HG03066 (cell line): ENCODE data around the gene VAT1L.

ENCODE experiments used
- ATAC-seq: cut with Tn5 transposase; IDR thresholded peaks from one replicate; pipeline ENCODE4 v1.9.1; 2021; ENCODE audit warnings: low read depth; ENCODE audit not compliant: unreplicated experiment

The VAT1L gene, protein sequence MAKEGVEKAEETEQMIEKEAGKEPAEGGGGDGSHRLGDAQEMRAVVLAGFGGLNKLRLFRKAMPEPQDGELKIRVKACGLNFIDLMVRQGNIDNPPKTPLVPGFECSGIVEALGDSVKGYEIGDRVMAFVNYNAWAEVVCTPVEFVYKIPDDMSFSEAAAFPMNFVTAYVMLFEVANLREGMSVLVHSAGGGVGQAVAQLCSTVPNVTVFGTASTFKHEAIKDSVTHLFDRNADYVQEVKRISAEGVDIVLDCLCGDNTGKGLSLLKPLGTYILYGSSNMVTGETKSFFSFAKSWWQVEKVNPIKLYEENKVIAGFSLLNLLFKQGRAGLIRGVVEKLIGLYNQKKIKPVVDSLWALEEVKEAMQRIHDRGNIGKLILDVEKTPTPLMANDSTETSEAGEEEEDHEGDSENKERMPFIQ

DNA sequence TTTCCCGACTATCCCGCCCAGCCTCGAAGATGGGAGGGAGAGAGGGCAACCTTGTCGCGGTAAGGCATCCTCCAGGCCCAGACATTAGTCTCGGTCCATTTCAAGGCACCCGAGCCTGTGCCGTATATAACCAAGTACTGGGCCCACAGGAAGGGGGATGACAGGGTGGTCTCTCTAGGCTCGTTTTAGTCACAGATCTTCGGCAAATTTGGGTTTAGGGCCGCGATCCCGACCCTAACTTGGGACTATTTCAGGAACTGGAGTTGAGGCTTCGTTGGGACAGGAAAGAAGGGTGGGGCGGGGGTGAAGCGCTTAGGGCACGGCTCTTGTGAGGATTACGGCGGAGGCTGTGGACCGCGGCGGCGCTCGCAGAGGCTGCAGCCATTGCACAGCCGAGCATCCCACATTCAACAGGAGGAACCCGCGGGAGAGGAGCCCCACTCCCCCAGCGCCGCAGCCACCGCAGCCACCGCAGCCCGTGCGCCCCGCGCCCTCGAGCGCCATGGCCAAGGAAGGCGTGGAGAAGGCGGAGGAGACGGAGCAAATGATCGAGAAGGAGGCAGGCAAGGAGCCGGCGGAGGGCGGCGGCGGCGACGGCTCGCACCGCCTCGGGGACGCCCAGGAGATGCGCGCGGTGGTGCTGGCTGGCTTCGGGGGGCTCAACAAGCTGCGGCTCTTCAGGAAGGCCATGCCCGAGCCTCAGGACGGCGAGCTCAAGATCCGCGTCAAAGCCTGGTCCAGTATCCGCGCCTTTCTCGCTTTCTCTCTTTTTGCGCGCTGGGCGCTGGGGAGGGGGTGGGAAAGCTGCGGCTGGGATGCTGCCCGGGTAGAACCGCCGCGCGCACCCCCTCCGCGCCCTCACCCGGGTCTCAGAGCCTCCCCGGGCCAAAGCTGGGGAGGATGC, at the start of gene VAT1L:
VAT1L (plus strand) TSS at position 384 of the 904 bp plus-strand sequence; CDS start at position 503, 119 bp downstream.
- no peak for ATAC-seq

GRCh38 chr16:77738706-77739558, 49.4 kb upstream of the VAT1L start:
- ATAC-seq: no peak

- ATAC-seq: no peak
These were observed 48.8 kb upstream of the VAT1L start for GRCh38 chr16:77739559-77739892.

DNA sequence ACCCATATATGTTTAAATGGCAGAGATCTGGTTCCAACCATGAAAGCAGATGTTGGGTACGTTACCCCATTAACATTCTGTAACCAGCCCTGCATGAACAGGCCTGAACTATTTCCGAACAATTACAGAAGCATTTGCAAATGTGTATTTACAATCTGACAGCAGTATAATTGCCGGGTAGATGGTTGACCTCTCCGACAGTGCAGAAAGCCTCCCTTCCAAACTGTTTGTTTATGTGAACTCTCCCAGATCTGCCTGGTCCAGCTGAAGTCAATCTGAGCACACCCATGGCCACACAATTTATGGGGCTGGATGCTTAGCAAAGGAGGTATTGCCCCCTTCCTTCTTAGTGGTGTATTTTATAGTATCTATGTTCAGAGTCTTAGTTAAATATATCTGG, 44.2 kb upstream of the VAT1L start:
- ATAC-seq: no peak

DNA sequence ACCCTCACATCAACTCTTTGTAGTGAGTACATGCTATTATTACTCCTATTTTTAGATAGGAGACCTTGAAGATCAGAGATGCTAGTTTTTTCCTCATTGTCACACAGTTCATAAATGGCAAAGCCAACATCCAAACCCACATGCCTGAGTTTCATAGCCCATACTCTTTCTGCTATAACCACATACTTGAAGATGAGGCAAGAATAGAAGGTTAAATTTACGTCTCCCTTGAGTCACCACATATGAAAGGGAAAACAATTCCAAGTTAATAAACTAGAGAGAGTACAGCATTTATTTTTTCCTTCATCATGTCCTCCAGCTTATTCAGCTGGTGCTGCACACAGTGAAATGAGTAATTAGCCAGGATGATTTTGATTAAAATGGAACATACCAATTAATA, 42.4 kb upstream of the VAT1L start:
- ATAC-seq: no peak

- ATAC-seq: no peak
These were observed 39.9 kb upstream of the VAT1L start for GRCh38 chr16:77748421-77749005.

- ATAC-seq: no peak
These were observed 38.9 kb upstream of the VAT1L start for GRCh38 chr16:77749415-77749814.

- no peak for ATAC-seq
These were observed 30.3 kb upstream of the VAT1L start for GRCh38 chr16:77758046-77758445.

- ATAC-seq: no peak
These were observed 29.9 kb upstream of the VAT1L start for GRCh38 chr16:77758508-77758907.

GRCh38 chr16:77759201-77759600, 29.2 kb upstream of the VAT1L start:
- ATAC-seq: no peak

- ATAC-seq: no peak
These were observed 28.5 kb upstream of the VAT1L start for GRCh38 chr16:77759821-77760220.

- no peak for ATAC-seq
These were observed 27.6 kb upstream of the VAT1L start for GRCh38 chr16:77760800-77761199.

DNA sequence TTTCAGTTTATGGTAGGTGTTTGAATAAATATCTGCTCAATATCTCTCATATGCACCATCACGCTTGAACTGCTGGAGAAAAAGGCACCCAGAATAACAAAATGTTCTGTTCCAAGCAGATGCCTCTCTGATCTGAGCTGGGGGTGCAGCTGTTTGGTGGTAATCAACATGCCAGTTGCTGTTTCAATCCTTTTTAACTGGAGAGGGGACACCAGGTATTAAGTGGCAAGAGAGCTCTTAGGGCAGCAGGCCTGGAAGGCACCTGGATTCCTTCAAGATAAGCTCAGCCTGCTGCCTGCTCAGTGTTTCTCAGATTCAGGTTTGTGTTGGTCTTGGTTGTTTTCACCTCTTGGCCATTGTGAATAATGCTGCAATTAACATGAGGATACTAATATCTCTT, 27.2 kb upstream of the VAT1L start:
- ATAC-seq: no peak

DNA sequence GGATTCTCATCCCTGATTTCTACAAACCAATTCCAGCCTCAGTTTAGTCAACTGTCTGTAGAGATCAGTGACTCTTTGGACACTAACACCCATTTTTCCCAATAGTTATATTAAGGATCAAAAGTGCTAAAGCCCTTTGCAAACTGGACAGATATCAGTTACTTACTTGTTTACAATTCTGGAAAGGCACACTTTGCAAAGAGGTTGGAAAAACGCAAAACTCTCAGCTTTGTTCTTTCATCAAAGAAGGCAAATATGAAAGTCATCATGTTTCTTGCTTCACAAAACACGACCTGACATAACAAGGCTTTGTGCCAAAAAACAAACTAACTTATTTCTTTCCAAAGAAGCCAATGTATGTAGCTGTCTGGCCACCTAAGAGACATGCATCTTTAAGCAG, 26.1 kb upstream of the VAT1L start:
- no peak for ATAC-seq

DNA sequence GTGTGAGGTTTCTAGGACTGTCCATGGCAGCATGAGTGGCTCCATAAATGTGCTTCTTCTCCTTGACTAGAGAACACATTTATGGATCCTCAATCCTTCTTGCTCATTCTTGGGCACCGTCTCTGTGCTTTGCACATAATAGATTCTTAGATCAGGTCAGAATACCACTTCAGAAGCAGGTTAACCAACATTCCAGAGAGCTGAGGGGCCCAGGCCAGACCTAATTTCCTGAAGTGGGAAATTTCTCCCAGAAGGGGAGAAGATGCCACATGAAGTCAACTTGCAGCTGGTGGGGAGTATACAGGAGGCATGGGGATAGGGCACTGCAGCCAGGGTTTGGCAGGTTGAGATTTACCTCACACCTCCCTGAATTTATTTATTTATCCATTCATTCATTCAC, 24.4 kb upstream of the VAT1L start:
- ATAC-seq: no peak

DNA sequence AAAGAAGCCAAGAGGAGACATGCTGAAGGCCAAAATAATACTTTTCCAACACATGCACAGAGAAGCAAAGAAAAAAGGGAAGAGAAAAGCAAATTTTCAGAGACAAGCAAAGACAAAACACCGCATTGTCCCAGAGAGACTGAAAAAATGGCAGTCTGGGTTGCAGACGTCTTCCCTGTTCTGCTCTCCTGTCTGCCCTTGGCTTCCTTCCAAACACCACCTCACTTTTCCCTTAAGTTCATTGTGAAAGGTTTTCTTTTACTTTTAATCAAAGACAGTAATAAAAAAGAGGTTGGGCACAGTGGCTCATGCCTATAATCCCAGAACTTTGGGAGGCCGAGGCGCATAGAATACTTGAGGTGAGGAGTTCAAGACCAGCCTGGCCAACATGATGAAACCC, 21.2 kb upstream of the VAT1L start:
- no peak for ATAC-seq

DNA sequence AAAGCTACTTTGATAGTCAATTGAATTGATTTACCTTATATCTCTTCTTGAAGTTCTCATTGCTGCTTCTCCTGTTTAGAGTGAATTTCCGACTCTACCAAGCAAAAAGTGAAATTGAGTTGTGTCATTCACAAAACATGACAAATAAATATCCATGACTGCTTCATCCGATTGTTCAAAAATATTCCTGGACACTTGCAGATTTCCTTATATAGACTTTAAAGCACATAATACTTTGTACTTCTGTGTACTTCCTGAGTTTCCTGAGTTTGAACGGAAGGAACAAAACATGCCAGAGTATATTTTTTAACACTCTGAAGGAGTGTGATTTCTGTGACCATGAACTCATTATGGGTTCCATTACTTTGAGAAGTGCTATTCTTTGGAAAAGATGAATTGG, 20.5 kb upstream of the VAT1L start:
- no peak for ATAC-seq

GRCh38 chr16:77775911-77776909, 12.2 kb upstream of the VAT1L start:
- no peak for ATAC-seq

- ATAC-seq: no peak
These were observed 10.6 kb upstream of the VAT1L start for GRCh38 chr16:77777745-77778144.
